DMS79 treated with DMSO at 0.1 percent for 48 hours (cell line): ENCODE results near the gene BRD1.

Source experiments
- DNase-seq: peaks from one replicate; lab custom pipeline; 2025; lab: John Stamatoyannopoulos, UW

Gene BRD1

GRCh38 chr22:49726701-49727101 lies 101.0 kb downstream of the BRD1 start:
- no peak for DNase-seq

- no peak for DNase-seq
Observed at GRCh38 chr22:49726022-49726681, 101.5 kb downstream of the BRD1 start.

- no peak for DNase-seq
Observed at GRCh38 chr22:49725516-49725915, 102.2 kb downstream of the BRD1 start.

GRCh38 chr22:49724893-49725489 lies 102.7 kb downstream of the BRD1 start:
- peak; percentile 40 for DNase-seq

GRCh38 chr22:49724030-49724892 lies 103.4 kb downstream of the BRD1 start:
- DNase-seq: peak; percentile 5

GRCh38 chr22:49723478-49724029 lies 104.1 kb downstream of the BRD1 start:
- DNase-seq: no peak
